H1 (cell line): Measurements from ENCODE around the gene NPC2.

Source experiments
- ASH2L ChIP-seq: fragments of 200-600, 300-600 bp; sonication (generic); IDR thresholded peaks from one replicate; pipeline ENCODE4 v1.7.1; 2017; ENCODE audit warnings: low read length
- CREB1 ChIP-seq: IDR thresholded peaks from 2 replicates; pipeline ENCODE4 v1.6.1; 2012; ENCODE audit warnings: inconsistent platforms
- EGR1 ChIP-seq: IDR thresholded peaks from 2 replicates; pipeline ENCODE4 v1.6.1; 2011; ENCODE audit warnings: low read depth, low read length, borderline replicate concordance
- JUN ChIP-seq: IDR thresholded peaks from 2 replicates; pipeline ENCODE4 v1.6.1; 2011; ENCODE audit warnings: low read depth, mild to moderate bottlenecking, improper control_type of control experiment, low read length
- JUND ChIP-seq: IDR thresholded peaks from 2 replicates; pipeline ENCODE4 v1.6.1; 2011; ENCODE audit warnings: mild to moderate bottlenecking, improper control_type of control experiment, low read length
- KDM5A ChIP-seq: fragments of 200-600 bp; IDR thresholded peaks from 2 replicates; pipeline ENCODE4 v1.7.1; 2012; ENCODE audit warnings: mild to moderate bottlenecking, low read length, inconsistent platforms, mixed read lengths
- POLR2AphosphoS5 ChIP-seq: IDR thresholded peaks from 2 replicates; pipeline ENCODE4 v1.6.1; 2011; ENCODE audit warnings: low read depth, low read length
- RNF2 ChIP-seq: fragments of 200-900, 300-1000 bp; sonication (generic); IDR thresholded peaks from 2 replicates; pipeline ENCODE4 v1.7.1; 2016; ENCODE audit warnings: borderline replicate concordance, low read depth, mild to moderate bottlenecking, antibody characterized with exemption, low read length; ENCODE audit not compliant: poor library complexity, severe bottlenecking; ENCODE audit errors: missing control alignments
- SP1 ChIP-seq: IDR thresholded peaks from 2 replicates; pipeline ENCODE4 v1.6.1; 2011; ENCODE audit warnings: low read depth, low read length
- SRF ChIP-seq: IDR thresholded peaks from 2 replicates; pipeline ENCODE4 v1.6.1; 2011; ENCODE audit warnings: mild to moderate bottlenecking, low read depth, low read length, moderate library complexity
- TAF1 ChIP-seq: IDR thresholded peaks from 2 replicates; pipeline ENCODE4 v1.6.1; 2011; ENCODE audit warnings: mild to moderate bottlenecking, low read depth, low read length
- ZNF274 ChIP-seq: IDR thresholded peaks from 2 replicates; pipeline ENCODE4 v1.7.0; 2012; ENCODE audit warnings: low read length, borderline replicate concordance; ENCODE audit errors: extremely low read depth
- TF ChIP-seq, protein P1 (sequence below): IDR thresholded peaks from 2 replicates; pipeline ENCODE4 v1.6.1; 2012; ENCODE audit warnings: inconsistent platforms
- TF ChIP-seq, protein P2 (sequence below), 3 experiments: IDR thresholded peaks; 1 replicate in 2 of 3; 2 replicates in 1 of 3; pipeline versions ENCODE4 v1.5.1 to v1.6.1; 2011; ENCODE audit warnings: low read length in 3 of 3, mild to moderate bottlenecking in 3 of 3, inconsistent platforms in 2 of 3, low read depth in 1 of 3, moderate library complexity in 1 of 3; ENCODE audit not compliant: insufficient read depth in 1 of 3; ENCODE audit errors: control extremely low read depth in 1 of 3

DNA sequence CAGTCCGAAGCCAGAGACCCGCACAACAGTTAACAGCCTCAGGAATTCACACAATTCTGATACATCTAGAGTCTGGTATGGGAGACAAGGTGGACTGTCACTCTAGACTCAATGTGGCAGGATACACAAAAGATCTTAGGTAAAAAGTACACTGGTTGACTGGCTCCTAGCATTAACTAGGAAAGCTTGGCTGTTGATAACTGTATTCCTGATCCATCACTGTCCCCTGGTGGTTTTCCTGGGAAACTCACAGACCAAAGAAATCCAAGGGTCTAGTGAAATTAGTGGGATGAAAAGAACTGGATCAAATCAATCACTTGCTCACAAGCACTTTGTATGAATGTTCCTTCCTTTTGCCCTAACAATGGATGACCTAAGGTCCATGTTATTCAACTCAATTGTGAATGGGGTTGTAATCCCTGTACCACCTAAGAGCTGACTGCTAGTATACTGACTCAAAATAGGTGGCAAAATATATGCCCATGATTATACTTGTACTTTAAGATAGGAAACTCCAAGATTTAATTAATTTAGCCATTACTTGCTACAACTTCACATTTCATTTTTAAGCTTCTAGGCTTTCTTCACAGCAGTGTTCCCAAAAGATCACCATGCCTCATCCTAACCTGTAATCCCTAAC is 14.0 kb downstream of the NPC2 start:
- TF ChIP-seq ASH2L = no peak
- TF ChIP-seq ZNF274 = no peak
- TF ChIP-seq EGR1 = no peak
- TF ChIP-seq, protein P1, sequence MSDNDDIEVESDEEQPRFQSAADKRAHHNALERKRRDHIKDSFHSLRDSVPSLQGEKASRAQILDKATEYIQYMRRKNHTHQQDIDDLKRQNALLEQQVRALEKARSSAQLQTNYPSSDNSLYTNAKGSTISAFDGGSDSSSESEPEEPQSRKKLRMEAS = no peak
- no peak for TF ChIP-seq CREB1
- TF ChIP-seq, protein P2, sequence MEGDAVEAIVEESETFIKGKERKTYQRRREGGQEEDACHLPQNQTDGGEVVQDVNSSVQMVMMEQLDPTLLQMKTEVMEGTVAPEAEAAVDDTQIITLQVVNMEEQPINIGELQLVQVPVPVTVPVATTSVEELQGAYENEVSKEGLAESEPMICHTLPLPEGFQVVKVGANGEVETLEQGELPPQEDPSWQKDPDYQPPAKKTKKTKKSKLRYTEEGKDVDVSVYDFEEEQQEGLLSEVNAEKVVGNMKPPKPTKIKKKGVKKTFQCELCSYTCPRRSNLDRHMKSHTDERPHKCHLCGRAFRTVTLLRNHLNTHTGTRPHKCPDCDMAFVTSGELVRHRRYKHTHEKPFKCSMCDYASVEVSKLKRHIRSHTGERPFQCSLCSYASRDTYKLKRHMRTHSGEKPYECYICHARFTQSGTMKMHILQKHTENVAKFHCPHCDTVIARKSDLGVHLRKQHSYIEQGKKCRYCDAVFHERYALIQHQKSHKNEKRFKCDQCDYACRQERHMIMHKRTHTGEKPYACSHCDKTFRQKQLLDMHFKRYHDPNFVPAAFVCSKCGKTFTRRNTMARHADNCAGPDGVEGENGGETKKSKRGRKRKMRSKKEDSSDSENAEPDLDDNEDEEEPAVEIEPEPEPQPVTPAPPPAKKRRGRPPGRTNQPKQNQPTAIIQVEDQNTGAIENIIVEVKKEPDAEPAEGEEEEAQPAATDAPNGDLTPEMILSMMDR (IDR thresholded peaks at IDR 0.05; ENCODE audit: control extremely low read depth in 1 of 3, insufficient read depth in 1 of 3, low read depth in 1 of 3, low read length in 3 of 3) = peak in 2 of 3 experiments; percentile 92 to 93; a peak in 3 of 4 replicates
- TF ChIP-seq JUND = no peak
- TF ChIP-seq TAF1 = no peak
- TF ChIP-seq JUN = no peak
- TF ChIP-seq POLR2AphosphoS5 = no peak
- TF ChIP-seq KDM5A = no peak
- TF ChIP-seq SP1 = no peak
- TF ChIP-seq SRF = no peak
- TF ChIP-seq RNF2 = no peak
